Measurements from ENCODE around the gene TICRR.

TICRR gene

GRCh38 chr15:89652666-89653065, 77.4 kb downstream of the TICRR start:
- DNase-seq, result no peak
- no peaks in the 10 kb centered on the region for H3K9me3 ChIP-seq (ENCODE audit: severe bottlenecking)
- H3K4me3 ChIP-seq (ENCODE audit: low read depth, low read length), result no peak overlapping the region
- H3K27ac ChIP-seq, result no peak overlapping the region
- TF ChIP-seq CTCF (IDR thresholded peaks at IDR 0.05; ENCODE audit: low read depth, low read length), result no peak
- no peaks in the 10 kb centered on the region for H3K27me3 ChIP-seq (ENCODE audit: insufficient read depth, low read depth, severe bottlenecking)
- H3K36me3 ChIP-seq, result peaks cover 12% of the 10 kb centered on the region; the same call in 1 of the 2 replicates

GRCh38 chr15:89653578-89653977, 78.3 kb downstream of the TICRR start:
- H3K27ac ChIP-seq, result no peak overlapping the region

GRCh38 chr15:89654301-89654761, 79.1 kb downstream of the TICRR start:
- TF ChIP-seq CTCF (IDR thresholded peaks at IDR 0.05; ENCODE audit: low read depth, low read length), result no peak
- Histone ChIP-seq H3K27me3 (ENCODE audit: insufficient read depth, low read depth, severe bottlenecking) (no peaks in the 10 kb centered on the region), H3K27ac (no peak overlapping the region), H3K9me3 (ENCODE audit: severe bottlenecking) (no peaks in the 10 kb centered on the region), H3K36me3 (peaks cover 12% of the 10 kb centered on the region; the same call in 1 of the 2 replicates), H3K4me3 (ENCODE audit: low read depth, low read length) (peak overlapping the region; percentile 90)
- DNase-seq, result no peak

More at GRCh38 chr15:89653578-89653977, 78.3 kb downstream of the TICRR start:
- Histone ChIP-seq H3K27me3 (ENCODE audit: insufficient read depth, low read depth, severe bottlenecking) (no peaks in the 10 kb centered on the region), H3K9me3 (ENCODE audit: severe bottlenecking) (no peaks in the 10 kb centered on the region), H3K36me3 (peaks cover 12% of the 10 kb centered on the region; the same call in 1 of the 2 replicates), H3K4me3 (ENCODE audit: low read depth, low read length) (no peak overlapping the region)
- no peak for TF ChIP-seq CTCF (IDR thresholded peaks at IDR 0.05; ENCODE audit: low read depth, low read length)
- DNase-seq, result no peak

GRCh38 chr15:89654847-89655805, 79.9 kb downstream of the TICRR start, which contains the start of gene KIF7:
KIF7 (minus strand) TSS chr15:89655467; CDS start chr15:89652930, 2,537 bp downstream.
- Histone ChIP-seq H3K27ac (0 out of 2 replicates have a peak within 1 kb of the TSS, but pooled peaks have one; percentile 32), H3K9me3 (ENCODE audit: severe bottlenecking) (no peaks in the 10 kb centered on the region), H3K36me3 (peaks cover 12% of the 10 kb centered on the region; the same call in 1 of the 2 replicates), H3K4me3 (ENCODE audit: low read depth, low read length) (peak within 1 kb of the TSS; percentile 90), H3K27me3 (ENCODE audit: insufficient read depth, low read depth, severe bottlenecking) (no peaks in the 10 kb centered on the region)
- DNase-seq, result peak; percentile 74
- TF ChIP-seq CTCF (IDR thresholded peaks at IDR 0.05; ENCODE audit: low read depth, low read length), result no peak

GRCh38 chr15:89656116-89656815, 81.0 kb downstream of the TICRR start:
- Histone ChIP-seq H3K27ac (no peak overlapping the region), H3K4me3 (ENCODE audit: low read depth, low read length) (no peak overlapping the region), H3K36me3 (peaks cover 11% of the 10 kb centered on the region; the same call in 1 of the 2 replicates), H3K27me3 (ENCODE audit: insufficient read depth, low read depth, severe bottlenecking) (no peaks in the 10 kb centered on the region), H3K9me3 (ENCODE audit: severe bottlenecking) (no peaks in the 10 kb centered on the region)
- DNase-seq, result no peak
- TF ChIP-seq CTCF (IDR thresholded peaks at IDR 0.05; ENCODE audit: low read depth, low read length), result no peak
